Central memory CD4-positive, alpha-beta T cell (primary cell): ENCODE results near the gene CD74.

Source experiments
- DNase-seq: peaks from one replicate; pipeline ENCODE4 v3.0.0; 2022

The CD74 gene

GRCh38 chr5:150409638-150410523, 2.8 kb downstream of the CD74 start:
- peak; percentile 31 for DNase-seq

GRCh38 chr5:150408231-150408943, 4.3 kb downstream of the CD74 start:
- DNase-seq, result no peak

- DNase-seq, result no peak
These were observed 5.5 kb downstream of the CD74 start for GRCh38 chr5:150407096-150407720.

GRCh38 chr5:150406723-150407095, 6.0 kb downstream of the CD74 start:
- no peak for DNase-seq

- no peak for DNase-seq
These were observed 6.5 kb downstream of the CD74 start for GRCh38 chr5:150406103-150406722.

- DNase-seq, result no peak
These were observed 7.5 kb downstream of the CD74 start for GRCh38 chr5:150404941-150405816.

- DNase-seq, result no peak
These were observed 8.2 kb downstream of the CD74 start for GRCh38 chr5:150404535-150404934.

GRCh38 chr5:150404121-150404520, 8.6 kb downstream of the CD74 start:
- DNase-seq, result no peak

GRCh38 chr5:150402901-150403342, 9.8 kb downstream of the CD74 start:
- DNase-seq, result no peak

GRCh38 chr5:150402229-150402773, 10.4 kb downstream of the CD74 start:
- no peak for DNase-seq

- DNase-seq, result no peak
These were observed 11.1 kb downstream of the CD74 start for GRCh38 chr5:150401376-150402228.

- no peak for DNase-seq
These were observed 11.7 kb downstream of the CD74 start for GRCh38 chr5:150401076-150401375.

GRCh38 chr5:150400316-150401075, 12.2 kb downstream of the CD74 start:
- DNase-seq, result no peak

- DNase-seq, result no peak
These were observed 13.0 kb downstream of the CD74 start for GRCh38 chr5:150399524-150400211.

GRCh38 chr5:150398722-150399523, 13.8 kb downstream of the CD74 start:
- no peak for DNase-seq

GRCh38 chr5:150397782-150398721, 14.7 kb downstream of the CD74 start:
- DNase-seq, result no peak

- DNase-seq, result no peak
These were observed 15.4 kb downstream of the CD74 start for GRCh38 chr5:150397146-150397781.
